Fibroblast of lung (primary cell): Measurements from ENCODE around the gene CELF2.

Experiments used
- EZH2 ChIP-seq: IDR thresholded peaks from 2 replicates; pipeline ENCODE4 v1.5.1; 2012; ENCODE audit warnings: low read length, control low read depth, mild to moderate bottlenecking; ENCODE audit errors: missing control alignments
- TF ChIP-seq, protein P1 (sequence below), 2 donors: IDR thresholded peaks in 1 of 2; conservative IDR thresholded peaks in 1 of 2; 1 replicate in 1 of 2; 2 replicates in 1 of 2; pipeline ENCODE4 v1.5.1; 2011 to 2012; ENCODE audit warnings: low read length in 2 of 2, control low read depth in 1 of 2, inconsistent platforms in 1 of 2, low read depth in 1 of 2, mild to moderate bottlenecking in 1 of 2

DNA sequence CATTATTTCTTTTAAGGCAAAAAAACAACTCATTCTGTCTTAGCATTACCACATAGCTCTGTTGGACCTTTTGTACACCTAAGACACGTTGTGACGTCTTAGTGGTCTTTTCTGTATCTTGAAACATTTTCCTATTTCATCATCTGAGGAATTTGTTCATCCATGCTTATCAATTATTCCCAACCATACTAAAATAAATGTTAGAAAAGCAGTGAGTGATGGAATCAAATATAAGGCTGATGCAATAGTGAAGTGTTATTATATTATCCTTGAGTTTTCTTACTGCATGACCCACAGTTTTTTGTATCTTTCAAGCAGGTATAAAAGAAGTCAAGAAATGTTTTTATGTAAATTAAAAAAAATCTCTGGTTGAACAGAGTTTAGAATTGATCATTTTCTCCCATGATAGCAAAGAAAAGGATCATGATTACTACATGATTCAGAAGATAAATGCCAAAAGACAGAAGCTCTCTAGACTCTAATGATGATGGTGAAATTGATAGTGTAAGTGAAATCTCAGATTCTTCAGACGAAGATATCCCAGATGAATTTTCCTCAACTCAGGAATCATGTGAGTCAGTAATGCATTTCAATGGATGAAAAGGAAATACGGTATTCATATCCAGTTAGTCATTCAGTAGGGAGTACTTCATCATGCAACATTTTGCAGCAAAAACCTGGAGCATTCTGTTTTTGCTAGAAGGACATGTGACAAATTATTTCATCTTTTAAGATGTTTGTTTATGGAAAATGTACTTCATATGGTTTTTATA lies 51.4 kb downstream of the CELF2 start:
- TF ChIP-seq EZH2, result no peak
- TF ChIP-seq, protein P1, sequence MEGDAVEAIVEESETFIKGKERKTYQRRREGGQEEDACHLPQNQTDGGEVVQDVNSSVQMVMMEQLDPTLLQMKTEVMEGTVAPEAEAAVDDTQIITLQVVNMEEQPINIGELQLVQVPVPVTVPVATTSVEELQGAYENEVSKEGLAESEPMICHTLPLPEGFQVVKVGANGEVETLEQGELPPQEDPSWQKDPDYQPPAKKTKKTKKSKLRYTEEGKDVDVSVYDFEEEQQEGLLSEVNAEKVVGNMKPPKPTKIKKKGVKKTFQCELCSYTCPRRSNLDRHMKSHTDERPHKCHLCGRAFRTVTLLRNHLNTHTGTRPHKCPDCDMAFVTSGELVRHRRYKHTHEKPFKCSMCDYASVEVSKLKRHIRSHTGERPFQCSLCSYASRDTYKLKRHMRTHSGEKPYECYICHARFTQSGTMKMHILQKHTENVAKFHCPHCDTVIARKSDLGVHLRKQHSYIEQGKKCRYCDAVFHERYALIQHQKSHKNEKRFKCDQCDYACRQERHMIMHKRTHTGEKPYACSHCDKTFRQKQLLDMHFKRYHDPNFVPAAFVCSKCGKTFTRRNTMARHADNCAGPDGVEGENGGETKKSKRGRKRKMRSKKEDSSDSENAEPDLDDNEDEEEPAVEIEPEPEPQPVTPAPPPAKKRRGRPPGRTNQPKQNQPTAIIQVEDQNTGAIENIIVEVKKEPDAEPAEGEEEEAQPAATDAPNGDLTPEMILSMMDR (conservative IDR thresholded peaks at IDR 0.05 in 1 of 2, IDR thresholded peaks at IDR 0.05 in 1 of 2; ENCODE audit: low read depth in 1 of 2, low read length in 2 of 2), result no peak
